Spleen (tissue), 7 donors: Measurements from ENCODE around the gene ALKBH1.

ENCODE experiments used
- POLR2A ChIP-seq, 3 donors: fragments of 450-650 bp; IDR thresholded peaks; one replicate each; pipeline ENCODE4 v1.5.1; 2017; ENCODE audit warnings: antibody characterized with exemption in 3 of 3, mild to moderate bottlenecking in 1 of 3
- POLR2AphosphoS5 ChIP-seq, 3 donors: sonication (generic); formaldehyde crosslinking; IDR thresholded peaks; one replicate each; pipeline ENCODE4 v1.5.1; 2017; ENCODE audit warnings: antibody characterized with exemption in 3 of 3
- TF ChIP-seq, protein P1 (sequence below), 11 experiments: fragments of 200-600 bp in 7 of 11; fragments of 450-650 bp in 4 of 11; sonication (generic) in 4 of 11; IDR thresholded peaks in 8 of 11; conservative IDR thresholded peaks in 3 of 11; 1 replicate in 7 of 11; 2 replicates in 4 of 11; pipeline versions ENCODE4 v1.4.0 to v1.8.0; 2016 to 2021; ENCODE audit warnings: antibody characterized with exemption in 11 of 11, inconsistent platforms in 4 of 11, mild to moderate bottlenecking in 1 of 11
- donor health status: DM: no; HTN: no; CAD: no; lungs with moderate emphysema.
- donor health status: DM: no; HTN: no; CAD: no.
- donor health status: DM: no; HTN: no; CAD: no.

DNA sequence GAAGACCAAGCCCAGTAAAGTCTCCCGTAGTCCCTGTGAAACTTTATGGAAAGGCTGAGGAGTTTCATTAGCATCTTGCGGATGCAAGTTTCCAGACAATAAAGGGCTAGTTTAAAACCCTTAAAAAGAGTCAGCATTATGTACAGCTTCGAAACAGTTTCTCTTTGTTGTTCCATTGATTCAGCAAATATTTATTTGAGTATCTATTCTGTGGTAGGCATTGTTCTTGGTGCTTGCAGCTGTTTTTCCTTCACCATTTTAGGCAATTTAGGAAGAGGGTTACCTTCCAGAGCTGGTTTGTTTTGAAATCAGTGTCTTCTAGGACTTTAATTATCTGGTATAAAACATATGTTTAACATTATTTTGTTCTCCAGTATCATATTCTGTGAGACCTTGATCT lies 1.6 kb upstream of the ALKBH1 start:
- TF ChIP-seq POLR2A (IDR thresholded peaks at IDR 0.05) (no peak), POLR2AphosphoS5 (IDR thresholded peaks at IDR 0.05) (no peak)
- TF ChIP-seq, protein P1, sequence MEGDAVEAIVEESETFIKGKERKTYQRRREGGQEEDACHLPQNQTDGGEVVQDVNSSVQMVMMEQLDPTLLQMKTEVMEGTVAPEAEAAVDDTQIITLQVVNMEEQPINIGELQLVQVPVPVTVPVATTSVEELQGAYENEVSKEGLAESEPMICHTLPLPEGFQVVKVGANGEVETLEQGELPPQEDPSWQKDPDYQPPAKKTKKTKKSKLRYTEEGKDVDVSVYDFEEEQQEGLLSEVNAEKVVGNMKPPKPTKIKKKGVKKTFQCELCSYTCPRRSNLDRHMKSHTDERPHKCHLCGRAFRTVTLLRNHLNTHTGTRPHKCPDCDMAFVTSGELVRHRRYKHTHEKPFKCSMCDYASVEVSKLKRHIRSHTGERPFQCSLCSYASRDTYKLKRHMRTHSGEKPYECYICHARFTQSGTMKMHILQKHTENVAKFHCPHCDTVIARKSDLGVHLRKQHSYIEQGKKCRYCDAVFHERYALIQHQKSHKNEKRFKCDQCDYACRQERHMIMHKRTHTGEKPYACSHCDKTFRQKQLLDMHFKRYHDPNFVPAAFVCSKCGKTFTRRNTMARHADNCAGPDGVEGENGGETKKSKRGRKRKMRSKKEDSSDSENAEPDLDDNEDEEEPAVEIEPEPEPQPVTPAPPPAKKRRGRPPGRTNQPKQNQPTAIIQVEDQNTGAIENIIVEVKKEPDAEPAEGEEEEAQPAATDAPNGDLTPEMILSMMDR (IDR thresholded peaks at IDR 0.05 in 8 of 11, conservative IDR thresholded peaks at IDR 0.05 in 3 of 11): no peak
